NCI-H524 (cell line): ENCODE results near the gene FTCD.
"Not testable (repeated sequence)": the region's sequence is repeated elsewhere in the genome, so short reads cannot be mapped to it uniquely, and the experiment has no call there.

Experiments used
- DNase-seq, 2 experiments: peaks; one replicate each; lab custom pipeline; 2025; lab: John Stamatoyannopoulos, UW

Gene FTCD

DNA sequence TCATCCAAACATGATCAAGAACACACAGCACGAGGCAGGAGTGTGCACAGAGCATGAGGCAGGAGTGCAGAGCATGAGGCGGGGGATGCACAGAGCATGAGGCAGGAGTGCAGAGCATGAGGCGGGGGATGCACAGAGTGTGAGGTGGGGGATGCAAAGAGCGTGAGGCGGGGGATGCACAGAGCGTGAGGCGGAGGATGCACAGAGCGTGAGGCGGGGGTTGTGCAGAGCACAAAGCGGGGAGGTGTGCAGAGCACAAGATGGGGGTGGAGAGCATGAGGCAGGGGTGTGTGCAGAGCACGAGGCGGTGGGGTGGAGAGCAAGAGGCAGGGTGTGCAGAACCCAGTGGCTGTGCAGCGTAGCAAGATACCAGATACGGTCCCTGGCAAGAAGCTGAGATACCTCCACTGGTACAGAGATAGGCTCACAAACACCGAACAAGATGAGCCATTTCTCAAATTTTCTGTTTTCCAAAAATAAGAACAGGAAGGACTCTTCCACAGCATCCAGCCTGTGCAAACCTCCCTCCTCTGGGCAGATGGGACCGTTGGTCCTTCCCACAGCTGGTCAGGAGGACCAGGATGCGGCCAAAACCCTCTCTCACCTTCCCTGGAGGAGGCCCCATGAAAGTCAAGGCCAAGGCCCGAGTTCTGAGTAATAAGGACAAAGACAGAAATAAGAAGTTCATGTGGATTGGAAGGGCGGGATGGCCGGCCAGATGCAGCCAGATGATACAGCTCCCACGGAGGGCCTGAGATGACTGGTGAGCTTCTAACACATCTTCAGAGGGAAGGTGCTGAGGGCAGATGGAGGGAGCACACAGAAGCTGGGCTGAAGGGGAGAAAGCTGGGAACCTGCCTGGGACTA is 16.9 kb upstream of the FTCD start:
- no peak for DNase-seq

DNA sequence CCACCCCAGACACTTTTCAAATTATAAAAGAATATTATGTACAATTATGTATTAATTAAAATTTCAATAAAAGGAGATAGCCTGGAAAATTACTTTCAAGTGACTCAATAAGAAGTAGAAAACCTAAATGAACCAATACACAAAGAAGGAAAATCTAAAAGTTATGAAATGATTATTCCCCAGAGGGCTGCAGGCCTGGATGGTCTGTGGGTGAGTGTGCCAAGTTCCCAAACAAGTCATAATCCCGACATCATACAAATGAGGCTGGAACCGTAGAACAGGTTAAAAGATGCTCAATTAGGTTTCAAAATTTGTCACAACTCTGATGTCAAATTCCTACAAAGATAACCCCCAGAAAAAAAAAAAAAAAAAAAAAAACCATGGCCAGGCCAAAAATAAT is 16.2 kb upstream of the FTCD start:
- DNase-seq: no peak

DNA sequence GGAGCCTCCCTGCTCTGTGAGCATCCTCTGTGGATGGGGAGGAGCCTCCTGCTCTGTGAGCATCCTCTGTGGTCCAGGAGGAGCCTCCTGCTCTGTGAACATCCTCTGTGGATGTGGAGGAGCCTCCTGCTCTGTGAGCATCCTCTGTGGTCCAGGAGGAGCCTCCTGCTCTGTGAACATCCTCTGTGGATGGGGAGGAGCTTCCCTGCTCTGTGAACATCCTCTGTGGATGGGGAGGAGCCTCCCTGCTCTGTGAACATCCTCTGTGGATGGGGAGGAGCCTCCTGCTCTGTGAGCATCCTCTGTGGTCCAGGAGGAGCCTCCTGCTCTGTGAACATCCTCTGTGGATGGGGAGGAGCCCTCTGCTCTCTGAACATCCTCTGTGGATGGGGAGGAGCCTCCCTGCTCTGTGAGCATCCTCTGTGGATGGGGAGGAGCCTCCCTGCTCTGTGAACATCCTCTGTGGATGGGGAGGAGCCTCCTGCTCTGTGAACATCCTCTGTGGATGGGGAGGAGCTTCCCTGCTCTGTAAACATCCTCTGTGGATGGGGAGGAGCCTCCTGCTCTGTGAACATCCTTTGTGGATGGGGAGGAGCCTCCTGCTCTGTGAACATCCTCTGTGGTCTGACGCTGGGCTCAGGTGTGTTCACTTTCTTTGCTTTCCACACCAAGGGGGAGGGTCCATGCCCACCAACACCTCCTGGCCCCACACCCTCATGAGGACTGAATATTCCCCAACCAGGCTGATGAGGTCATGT is 15.2 kb upstream of the FTCD start:
- DNase-seq: not testable (repeated sequence)

DNA sequence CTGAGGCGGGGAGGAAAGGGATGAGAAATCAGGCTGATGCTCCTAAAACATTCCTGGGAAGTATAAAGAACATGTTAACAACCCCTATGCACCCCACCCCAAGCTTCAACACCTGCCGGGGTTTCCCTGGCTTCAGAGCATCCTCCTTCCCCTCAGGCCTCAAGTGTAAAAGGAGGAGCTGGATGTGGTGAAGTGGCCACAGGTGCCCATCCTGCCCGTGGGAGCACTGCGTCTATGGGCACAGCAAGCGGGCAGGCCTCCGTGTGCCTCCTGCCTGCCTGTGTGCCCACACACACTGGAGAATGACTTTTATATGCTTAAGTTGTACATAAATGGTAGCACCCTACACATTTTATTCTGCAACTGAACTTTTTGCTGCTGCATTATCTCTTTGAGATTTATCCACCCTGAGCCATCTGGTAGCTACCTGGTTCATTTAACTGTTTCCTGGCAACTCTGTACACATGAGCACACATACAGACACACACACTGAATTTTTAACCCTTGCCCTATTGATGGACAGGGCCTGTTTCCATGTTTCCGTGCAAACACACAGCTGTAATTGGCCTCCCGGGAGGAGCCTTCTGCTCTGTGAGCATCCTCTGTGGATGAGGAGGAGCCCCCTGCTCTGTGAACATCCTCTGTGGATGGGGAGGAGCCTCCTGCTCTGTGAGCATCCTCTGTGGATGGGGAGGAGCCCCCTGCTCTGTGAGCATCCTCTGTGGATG is 13.4 kb upstream of the FTCD start:
- DNase-seq: no peak

DNA sequence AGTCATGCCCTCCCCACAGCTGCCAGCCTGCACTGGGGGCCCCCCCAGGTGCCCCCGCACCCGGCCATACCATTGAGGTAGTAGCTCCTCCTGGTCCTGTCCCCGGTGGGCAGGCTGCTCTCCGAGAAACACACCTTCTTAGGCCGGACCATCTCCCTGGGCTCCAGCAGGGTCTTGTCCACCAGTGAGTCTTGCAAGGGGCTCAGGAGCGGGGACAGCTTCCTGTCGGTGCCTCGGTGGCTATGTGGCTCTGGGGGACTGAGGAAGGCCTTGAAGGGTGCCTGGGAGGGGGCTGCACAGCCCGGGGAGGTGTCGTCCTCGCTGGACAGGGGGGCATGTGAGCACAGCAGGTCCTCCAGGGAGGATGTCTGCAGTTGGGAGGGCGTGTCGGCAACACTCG is 12.9 kb upstream of the FTCD start:
- no peak for DNase-seq

DNA sequence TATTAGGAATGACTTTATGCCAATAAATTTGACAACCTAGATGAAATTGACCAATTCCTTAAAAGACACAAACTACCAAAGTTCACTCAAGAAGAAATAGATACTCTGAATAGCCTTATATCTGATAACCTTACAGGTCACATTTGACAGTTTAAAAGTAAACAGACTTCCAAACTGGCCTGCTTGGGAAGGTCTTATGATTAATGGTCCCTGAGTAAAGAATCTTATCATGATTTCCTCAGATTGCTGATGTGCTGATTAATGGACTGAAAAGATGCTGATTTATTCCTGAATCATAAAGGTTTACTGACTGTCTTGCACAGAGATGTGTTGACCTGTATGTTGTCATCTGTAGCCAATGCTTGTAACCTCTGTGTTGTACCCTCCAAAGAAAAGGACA is 9.7 kb upstream of the FTCD start:
- no peak for DNase-seq

DNA sequence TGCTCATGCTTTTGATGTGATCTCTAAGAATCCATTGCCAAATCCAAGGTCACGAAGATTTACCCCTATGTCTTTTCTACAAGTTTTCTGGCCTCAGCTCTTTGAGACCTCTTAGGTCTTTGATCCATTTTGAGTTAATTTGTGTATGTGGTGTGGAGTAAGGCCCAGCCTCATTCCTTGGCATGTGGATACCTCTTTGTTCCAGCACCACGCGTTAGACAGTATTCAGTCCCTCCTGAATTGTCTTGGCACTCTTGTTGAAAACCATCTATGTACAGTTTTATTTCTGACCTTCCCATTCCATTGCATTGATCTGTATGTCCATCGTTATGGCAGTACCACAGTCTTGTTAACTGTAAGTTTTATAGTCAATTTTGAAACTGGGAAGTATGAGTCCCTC is 8.0 kb upstream of the FTCD start:
- DNase-seq: no peak

DNA sequence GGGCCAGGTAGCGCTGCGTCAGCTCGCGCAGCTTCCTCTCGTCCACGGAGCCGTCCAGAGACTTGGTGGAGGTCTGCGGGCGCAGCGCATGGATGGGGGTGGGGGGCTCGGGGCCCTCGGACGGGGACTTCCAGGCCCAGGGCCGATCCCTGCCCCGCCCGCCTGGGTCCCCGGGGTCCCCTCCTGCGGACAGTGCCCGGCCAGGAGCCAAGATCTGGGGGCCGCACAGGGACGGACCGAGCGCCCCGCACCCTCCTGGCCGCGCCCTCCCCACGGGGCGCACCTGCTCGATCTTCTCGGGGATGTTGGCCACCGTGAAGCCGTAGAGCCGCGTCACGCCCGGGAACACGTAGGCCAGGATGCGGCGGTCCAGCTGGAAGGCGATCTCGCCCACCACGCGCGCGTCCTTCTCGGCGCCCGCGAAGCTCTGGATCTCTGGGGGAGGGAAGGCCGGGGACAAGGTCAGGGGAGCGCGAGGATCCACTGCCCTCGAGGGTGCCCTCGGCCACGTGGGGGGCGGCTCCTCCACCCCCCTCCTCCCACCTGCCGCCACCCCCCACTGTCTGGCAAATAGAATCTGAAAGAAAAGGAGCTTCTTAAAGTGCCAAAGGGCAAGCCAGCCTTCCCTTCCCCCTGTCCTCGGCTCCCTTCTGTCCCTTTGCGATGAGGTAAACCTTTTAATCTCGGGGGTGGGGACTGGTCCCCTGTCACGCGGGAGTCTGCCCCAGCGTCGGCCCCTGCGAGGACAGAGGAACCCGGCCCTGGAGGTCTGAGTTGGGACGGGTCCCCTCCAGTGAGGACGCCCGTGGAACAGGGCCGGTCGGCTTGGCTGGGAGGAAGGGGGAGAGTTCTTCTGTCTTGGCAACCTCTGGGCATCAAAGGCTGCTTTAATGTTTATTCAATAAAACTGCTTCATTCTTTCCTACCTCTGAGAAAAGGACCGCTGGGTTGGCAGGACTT is 6.5 kb upstream of the FTCD start:
- DNase-seq: no peak

DNA sequence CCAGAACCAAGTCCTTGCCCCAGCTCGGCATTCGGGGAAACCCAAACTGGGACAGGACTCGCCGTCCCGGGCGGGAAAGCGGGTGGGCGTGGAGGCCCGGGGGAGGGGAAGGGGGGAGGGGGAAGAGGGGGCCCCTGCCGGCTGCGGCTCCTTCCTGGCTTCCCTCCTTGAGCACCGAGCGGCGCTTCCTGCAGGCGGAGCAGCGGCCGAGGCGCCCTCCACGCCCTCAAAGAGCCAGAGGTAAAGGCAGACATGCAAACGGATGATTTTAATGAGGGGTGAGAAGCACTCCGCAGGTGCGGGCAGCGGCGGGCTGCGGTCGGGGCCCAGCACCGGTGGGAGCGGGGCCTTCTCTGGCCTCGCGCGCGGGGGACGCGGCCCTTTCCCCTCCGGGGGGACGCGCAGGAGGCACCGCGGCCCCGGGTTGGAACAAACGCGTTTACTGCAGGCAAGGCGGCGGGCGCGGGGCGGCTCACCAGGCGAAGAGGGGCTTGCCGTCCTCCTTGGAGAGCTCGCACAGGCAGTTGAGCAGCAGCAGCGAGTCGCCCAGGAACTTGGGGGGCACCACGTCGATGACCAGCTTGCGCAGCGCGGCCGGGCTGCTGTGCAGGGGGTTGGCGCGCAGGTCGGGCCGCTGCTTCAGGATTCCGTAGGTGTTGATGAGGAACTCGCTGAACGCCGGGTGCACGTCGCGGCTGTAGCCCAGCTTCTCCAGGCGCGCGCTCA is 5.7 kb upstream of the FTCD start:
- peak in 1 of 2 experiments; percentile 38 for DNase-seq

DNA sequence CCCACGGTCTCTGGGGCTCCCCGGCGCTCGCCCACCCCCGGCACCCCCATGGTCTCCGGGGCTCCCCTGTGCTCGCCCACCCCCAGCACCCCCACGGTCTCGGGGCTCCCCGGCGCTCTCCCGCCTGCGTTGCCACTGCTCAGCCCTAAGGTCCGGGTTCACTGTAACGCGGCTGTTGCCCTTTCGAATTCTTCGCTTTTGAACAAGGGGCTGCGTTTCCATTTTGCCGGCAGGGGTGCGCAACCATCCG is 5.2 kb upstream of the FTCD start:
- no peak for DNase-seq

DNA sequence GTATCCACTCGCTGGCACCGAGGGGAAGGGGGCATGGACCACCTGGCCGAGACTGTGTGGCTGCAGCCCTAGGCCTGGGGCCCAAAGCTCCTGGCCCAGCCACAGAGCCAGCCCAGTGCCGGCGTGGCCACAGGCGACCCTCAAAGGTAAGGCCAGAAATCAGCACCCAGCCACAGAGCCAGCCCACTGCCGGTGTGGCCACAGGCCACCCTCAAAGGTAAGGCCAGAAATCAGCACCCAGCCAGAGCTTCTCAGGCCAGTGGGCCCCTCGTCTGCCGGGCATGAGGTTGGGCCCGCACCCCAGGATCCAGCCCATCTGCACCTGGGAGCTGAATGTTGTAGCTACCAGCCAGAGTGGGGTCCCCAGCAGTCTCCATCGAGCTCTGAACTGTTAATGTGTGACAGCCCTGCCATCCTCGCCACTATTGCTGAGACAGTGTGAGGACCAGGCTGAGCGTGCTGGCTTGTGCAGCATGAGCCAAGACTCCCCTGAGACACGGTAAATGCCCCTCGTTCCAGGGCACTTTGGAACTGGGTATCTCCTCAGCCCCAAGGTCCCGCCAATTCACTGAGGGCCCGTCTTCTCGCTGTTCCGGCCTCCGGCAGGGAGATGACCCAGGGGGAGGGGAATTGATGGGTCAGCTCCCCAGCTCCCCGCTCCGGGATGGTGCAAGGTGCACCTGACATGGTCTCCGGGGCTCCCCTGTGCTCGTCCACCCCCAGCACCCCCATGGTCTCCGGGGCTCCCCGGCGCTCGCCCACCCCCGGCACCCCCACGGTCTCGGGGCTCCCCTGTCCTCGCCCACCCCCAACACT is 4.7 kb upstream of the FTCD start:
- no peak for DNase-seq

DNA sequence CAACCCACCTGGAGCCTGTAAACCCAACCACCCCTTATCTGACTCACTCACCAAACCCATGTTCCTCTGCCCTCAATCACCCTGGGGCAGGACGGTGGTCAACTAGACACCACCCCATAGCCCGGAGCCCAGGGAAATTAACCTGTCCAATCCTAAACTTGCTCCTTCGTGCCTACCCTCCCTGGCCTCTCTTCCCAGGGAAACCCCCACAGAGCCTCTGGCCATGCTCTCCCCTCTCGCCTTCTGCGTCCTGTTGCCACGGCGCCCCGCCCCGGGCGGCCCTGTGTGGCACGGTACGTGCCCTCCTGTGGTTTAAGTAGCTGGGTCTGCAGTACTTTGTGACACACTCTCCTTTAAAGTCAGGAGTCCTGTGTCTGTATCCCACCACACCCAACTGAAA is 4.0 kb upstream of the FTCD start:
- DNase-seq: no peak

DNA sequence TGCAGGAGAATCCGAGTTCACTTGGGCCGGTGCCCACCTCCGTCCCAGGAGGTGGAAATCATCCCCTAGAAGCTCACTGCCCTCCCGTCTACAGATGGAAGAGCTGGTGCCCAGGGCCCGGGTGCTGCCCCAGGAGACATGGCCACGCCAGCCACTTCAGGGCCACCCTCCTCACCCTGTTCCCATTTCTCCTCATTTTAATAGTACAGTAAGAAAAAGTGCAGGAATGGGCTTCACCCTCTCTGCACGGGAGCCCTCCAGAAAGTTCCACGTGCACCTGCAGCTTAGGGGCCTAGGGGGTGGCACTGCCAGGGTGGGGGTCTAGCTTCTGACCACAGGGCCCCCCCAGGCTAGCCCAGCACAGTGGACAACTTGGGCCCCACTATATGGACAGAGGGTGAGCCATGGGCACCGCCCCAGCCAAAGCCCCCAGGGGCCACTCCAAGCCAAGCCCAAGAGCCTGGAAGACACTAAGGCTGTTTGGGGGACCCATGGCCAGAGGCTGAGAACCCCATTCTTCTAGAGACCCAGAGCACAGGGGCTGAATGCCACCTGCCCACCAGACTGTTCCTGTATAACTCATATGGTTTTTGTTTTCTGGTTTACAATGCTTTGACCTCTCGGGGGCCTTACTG is 3.4 kb upstream of the FTCD start:
- no peak for DNase-seq

DNA sequence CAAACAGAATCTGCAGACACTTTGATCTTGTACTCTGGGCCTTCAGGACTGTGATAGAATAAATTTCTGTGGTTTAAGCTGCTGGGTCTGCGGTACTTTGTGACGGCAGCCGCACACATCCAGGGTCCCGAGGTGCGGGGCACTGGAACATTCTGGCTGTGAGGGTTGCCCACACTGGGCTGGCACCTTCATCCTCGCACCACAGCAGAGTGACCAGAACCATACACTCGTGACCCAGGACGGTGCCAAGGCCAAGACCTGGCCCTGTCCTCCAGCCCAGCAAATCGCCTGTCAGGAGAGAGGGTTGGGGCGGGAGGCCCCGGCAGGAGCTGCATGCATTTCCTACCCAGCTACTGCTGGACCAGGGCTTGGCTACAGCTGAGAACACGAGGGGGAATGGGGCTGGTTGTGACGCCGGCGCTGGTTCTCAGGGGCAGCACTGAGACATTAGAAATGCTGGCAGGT is 2.6 kb upstream of the FTCD start:
- DNase-seq: no peak

DNA sequence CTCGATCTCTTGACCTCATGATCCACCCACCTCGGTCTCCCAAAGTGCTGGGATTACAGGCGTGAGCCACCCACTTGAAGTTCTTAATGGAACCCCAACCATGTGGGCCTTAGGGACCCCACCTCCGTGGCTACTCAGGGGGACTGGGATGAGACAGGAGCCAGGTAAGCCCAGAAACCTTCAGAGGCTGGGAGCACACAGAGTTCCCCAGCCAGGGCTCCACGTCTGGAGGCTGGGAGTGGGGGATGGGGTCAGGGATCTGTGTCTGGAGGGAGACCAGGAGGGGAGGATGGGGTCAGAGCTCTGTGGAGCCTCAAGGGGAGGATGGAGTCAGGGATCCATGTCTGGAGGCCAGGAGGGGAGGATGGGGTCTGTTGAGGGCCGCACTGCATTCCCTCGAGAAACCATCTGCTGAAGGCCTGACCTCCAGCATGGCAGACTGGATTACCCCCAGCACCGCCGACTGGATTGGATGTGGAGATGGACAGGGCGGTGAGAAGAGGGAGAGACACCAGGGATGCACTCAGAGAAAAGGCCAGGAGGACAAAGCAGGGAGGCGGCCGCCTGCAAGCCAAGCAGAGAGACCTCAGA is 2.1 kb upstream of the FTCD start:
- DNase-seq: no peak

DNA sequence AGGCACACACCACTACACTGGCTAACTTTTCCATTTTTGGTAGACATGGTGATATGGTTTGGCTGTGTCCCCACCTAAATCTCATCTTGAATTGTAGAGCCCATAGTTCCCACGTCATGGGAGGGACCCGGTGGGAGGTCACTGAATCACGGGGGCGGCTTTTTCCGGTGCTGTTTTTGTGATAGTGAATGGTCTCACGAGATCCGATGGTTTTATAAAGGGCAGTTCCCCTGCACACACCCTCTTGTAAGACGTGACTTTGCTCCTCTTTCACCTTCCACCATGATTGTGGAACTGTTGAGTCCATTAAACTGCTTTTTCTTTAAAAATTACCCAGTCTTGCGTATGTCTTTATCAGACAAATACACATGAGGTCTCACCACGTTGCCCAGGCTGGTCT is 1.3 kb upstream of the FTCD start:
- DNase-seq: no peak

DNA sequence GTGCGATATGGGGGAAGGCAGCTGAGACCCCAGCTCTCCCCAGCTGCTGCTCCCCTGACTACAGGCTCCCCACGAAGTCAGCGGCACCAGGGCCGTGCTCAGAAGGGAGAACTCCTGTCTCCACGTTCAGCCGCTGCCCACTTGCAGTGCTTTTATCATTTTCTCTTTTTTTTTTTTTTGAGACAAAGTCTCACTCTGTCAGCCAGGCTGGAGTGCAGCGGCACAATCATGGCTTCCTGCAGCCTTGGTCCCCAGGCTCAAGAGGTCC is 933 bp upstream of the FTCD start:
- DNase-seq: no peak

DNA sequence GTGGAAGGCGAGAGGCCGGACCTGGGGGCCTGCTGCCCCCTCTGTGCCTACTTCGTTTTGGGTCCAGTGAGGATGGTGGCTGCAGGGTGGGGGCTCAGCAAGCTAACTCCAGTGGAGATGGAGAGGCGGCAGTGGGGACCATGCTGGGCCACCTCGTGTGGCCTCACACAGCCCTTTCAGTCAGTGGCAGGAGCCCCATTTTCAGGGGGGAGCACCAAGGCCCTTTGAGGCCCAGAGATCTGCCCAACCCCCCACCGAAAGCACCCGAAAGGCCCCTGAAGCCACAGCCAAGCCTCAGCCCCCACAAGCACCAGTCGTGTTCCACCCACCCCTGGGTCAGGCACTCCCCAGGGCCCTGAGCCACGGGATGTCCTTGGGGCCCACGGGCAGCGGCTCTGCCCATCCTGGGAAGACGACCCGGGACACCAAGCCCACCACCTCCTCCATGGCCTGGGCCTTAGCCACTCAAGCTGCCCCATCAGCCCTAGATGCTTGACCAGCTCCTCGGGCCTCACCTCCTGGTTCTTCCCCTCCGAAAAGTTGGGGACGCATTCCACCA is 345 bp downstream of the FTCD start:
- DNase-seq: no peak
